SKM-1 treated with dmso at 0.1 percent for 144 hours (cell line): ENCODE measurements around the gene GPX2.

Experiments used
- DNase-seq: peaks from one replicate; lab custom pipeline; 2025; ENCODE audit not compliant: unreplicated experiment; lab: John Stamatoyannopoulos, UW

The GPX2 gene

DNA sequence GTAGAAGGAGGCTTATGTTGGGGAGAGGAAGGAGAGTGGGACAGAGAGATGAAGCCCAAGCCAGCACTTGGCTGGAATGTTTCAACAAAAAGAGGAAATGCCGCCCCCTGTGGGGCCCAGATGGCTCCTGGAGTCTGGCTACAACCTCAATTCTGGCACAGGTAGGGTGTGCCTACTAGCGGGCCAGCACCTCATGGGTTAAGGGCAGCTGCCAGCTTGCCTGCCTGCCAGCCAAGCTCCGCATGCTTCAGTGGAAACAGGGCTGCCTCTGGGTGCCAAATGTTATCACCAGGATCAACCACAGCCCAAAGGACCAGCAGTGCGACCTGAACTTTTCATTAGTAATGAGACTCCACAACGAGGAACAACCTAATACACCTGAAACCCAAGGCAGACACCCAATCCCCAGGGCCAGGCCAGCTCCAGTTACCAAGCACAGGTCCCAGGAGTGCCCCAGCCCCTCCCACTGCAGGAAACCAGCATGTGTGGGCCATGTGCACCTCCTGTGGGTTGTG is 18.3 kb upstream of the GPX2 start:
- no peak for DNase-seq

GRCh38 chr14:64958743-64959142 is 16.2 kb upstream of the GPX2 start:
- no peak for DNase-seq

DNA sequence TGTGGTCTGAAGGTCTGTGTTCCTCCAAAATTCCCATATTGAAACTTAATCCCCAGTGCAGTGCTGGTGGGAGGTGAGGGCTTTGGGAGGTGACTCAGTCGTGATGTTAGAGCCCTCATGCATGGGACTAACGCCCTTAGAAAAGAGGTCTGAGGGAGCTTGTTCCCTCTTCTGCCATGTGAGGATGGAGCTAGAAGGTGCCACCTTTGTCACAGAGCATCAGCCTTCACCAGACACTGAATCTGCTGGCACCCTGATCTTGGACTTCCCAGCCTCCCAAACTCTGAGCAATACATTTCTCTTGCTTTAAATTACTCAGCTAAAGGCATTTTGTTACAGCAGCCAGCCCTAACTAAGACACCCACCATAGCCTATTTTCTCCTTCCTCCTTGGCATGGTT is 15.7 kb upstream of the GPX2 start:
- no peak for DNase-seq

DNA sequence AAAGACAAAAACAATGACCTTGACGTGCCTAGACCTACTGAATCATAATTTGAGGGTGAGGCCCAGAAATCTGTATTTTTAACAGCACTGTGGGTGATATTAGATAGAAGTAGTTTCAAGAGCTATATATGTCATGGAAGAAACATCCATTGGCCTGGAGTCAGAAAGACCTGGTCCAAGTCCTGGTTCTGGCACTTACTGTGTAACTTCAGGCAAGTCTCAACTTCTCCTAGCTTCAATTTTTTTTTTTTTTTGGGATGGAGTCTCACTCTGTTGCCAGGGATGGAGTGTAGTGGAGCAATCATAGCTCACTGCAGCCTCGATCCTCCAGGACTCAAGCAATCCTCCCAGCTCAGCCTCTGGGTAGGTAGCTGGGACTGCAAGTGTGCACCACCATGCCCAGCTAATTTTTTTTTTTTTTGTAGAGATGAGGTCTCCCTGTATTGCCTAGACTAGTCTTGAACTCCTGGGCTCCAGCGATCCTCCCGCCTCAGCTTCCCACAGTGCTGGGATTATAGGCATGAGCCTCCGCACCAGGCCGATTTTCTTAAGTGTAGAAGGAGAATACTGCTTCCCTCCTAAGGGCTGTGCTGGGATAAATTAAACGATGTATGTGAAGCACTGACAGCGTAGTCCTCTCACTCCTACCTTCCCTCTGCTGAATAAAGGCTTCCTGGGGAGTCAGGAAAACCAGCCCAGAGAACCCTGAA is 14.3 kb upstream of the GPX2 start:
- no peak for DNase-seq

- no peak for DNase-seq
Observed at GRCh38 chr14:64955297-64955696, 12.8 kb upstream of the GPX2 start.

DNA sequence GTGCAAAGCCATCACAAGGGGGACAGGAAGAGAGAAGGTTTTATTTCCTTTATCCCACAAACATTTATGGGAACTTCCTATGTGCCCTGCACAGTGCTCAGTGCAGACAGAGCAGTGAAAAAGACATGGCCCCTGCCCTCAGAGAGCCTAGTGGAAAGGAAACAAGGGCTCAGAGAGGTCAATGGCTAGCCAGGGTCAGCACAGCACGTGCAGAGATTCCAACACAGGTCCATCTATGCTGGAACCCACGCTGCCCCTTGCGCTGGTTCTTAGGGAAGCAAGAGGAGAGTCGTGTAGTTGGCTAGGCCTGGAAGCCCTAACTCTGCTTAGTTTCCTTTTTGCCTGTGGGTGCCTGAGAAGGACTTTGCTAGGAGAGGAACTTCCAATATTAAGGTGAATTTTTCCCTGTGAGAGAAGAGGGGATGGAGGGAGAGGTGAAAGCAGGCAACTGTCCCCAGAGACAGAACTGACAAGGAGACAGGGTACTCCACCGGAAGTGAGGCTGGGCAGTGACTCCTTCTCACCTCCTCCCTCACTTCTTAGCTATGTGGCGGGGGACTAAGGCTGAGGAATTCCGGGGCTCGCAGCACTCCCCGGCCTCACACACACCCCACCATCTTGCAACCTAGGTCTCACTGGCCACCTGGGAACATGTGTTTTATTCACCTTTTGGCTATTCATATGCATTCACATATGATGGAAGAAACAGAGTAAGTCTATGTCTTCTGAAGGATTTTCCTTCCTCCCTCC is 12.1 kb upstream of the GPX2 start:
- DNase-seq, result no peak

GRCh38 chr14:64953661-64954060 is 11.1 kb upstream of the GPX2 start:
- no peak for DNase-seq

DNA sequence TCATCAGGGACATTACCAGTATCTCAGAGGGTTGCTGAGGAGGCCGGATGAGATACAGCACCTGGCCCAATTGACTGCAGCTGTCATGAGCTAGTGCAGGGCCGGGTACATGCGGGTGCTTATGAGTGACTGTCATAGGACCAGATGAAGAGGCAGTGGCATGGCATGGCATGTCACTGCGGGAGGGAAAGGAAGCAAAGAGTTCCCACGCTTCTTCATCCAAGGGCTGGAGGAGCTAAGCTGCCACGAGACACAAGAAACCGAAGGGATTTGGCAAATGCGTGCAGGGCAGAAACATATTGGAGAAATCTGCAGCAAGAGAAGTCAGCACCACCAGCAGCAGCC is 10.7 kb upstream of the GPX2 start:
- no peak for DNase-seq

- DNase-seq, result no peak
Observed at GRCh38 chr14:64952598-64953309, 10.2 kb upstream of the GPX2 start.

DNA sequence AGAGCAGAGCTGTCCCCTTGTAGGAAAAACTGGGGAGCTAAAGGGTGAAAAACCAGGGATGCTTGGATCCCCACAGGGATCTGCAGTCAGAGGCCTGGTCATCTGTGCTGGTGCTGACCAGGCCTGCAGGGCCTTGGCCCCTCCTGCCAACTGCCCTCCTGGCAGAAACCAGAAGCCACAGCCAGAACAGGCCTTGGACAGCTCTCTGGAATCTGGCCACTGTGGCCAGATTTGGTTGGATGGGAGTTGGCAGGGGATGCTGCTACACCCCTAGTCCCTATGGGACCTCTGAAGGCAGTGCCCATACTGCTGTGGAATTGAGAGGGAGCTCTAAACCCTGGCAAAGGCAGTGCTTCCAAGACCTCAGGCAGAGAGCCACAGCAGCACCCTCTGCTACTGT is 9.2 kb upstream of the GPX2 start:
- DNase-seq, result no peak

GRCh38 chr14:64951291-64951690 is 8.7 kb upstream of the GPX2 start:
- DNase-seq, result no peak

DNA sequence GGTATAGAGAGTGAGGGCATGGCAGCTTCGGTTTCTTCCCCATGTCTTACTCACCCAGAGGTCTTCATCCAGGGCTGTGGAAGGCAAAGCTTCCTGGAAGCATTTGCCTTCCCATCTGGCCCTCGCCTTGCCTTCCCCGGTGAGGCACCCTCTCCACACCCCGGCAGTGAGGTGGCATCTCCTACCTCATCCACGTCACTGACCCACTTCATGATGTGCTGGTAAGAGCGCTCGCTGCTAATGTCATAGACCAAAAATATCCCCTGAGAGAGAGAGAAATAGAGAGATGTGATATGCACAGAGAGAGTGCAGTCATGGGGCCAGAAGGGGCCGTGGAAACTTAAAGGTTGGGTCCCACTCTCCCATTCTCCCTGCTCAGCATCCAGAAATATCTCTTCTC is 8.3 kb upstream of the GPX2 start:
- no peak for DNase-seq

GRCh38 chr14:64948612-64949210 is 6.2 kb upstream of the GPX2 start:
- DNase-seq, result no peak

GRCh38 chr14:64947710-64948611 is 5.4 kb upstream of the GPX2 start:
- no peak for DNase-seq

DNA sequence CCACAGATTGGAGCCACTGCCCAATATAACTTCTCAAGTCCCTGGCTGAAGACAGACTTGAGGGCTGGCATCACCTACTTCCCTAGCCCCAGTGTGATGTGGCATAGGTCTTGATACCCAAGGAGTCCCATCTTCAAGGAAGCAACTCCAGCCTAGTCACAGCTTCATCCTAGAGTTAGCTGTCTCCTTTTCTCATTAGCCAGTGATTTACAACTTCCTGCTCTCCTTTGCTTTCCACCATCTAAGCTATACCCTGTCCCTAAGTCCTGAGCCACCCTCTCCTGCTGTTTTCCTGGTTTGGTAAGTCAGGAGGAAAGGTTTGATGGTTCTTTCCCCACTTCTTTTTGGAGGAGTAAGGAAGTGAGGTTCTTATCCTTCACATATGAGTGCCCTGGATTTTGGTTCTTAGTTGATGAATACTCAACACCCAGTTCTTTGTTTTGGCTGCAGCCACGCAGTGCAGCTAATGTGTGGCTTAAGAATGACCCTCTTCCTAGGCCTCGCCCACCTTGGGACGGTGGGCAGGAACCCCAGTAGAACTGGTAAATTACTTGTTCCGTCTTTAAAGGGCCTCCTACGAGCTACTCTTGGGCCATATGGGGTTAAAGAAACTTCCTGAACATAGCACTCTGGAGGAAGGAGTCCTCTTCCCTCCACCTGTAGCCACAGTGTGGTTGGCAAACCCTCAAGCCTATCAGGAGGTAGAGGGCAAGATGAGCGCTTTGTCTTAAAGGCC is 3.9 kb upstream of the GPX2 start:
- DNase-seq, result no peak

DNA sequence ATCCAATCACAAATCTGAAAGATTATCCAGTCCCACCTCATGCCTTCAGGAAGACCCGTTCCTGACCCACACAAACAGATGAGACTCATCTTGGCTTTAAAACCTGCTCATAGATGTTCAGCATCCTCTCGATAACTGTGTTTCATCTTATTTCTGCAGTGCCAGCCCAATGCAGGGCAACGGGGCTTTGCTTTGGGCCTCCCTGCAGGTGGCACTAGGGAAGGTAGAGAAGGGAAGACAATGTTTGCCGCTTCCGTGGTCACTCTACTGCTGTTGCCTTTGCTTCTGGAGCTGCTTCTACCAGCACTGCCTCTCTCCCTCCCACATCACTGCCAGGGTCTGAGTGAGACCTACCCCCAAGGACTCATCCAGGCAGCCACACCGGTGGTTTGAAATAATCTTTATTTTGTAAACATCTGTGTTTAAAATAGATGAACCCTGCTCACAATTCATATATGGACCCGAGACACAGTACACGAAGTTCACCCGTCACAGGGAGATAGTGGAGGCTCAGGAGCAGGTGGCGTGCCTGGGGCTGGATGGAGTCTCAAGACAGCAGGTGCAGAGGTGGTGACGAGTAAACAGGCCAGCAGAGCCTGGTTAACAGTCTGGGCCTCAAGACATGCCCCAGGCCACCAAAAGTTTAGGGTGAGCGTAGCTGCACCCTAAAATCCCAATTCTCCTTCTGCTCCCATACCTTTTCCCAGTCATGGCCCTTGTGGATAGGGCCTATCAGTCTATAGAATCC is 3.1 kb upstream of the GPX2 start:
- no peak for DNase-seq

GRCh38 chr14:64944861-64945260 is 2.3 kb upstream of the GPX2 start:
- DNase-seq, result no peak

- DNase-seq, result no peak
Observed at GRCh38 chr14:64944041-64944440, 1.5 kb upstream of the GPX2 start.

- DNase-seq, result no peak
Observed at GRCh38 chr14:64943556-64943955, 1.0 kb upstream of the GPX2 start.
